H1 (cell line): ENCODE data around the gene ADAMTS17. TPM values are rescaled to one million over a fixed set of nuclear protein-coding genes. Genes with fewer than 3 reads are reported as not detected.

Source experiments
- CTCF ChIA-PET: fragments of 300-600 bp; sonication (Branson Sonifier 250); formaldehyde crosslinking; loops from one replicate; lab custom pipeline; 2021; ENCODE audit not compliant: partially characterized antibody; lab: Charles Lee
- POLR2A ChIA-PET: fragments of 300-600 bp; sonication (Branson Sonifier 250); formaldehyde crosslinking; loops from one replicate; lab custom pipeline; 2021; ENCODE audit warnings: inconsistent platforms; ENCODE audit not compliant: partially characterized antibody; lab: Charles Lee
- DNase-seq, 2 experiments: peaks; one replicate each; pipeline versions ENCODE4 v3.0.0 to v3.0.0-alpha.2; 2010 to 2022; ENCODE audit warnings: low spot score in 2 of 2, low read depth in 1 of 2, mixed read lengths in 1 of 2
- FAIRE-seq: peaks from 2 replicates; lab custom pipeline; 2011; peaks lifted over from hg19 to GRCh38; lab: Jason Lieb, UNC
- H2AFZ ChIP-seq: 2 replicates; pipeline ENCODE4 v1.8.1; 2012; ENCODE audit warnings: low read length, inconsistent platforms
- H2AK5ac ChIP-seq: 2 replicates; pipeline ENCODE4 v1.6.1; 2013; ENCODE audit warnings: low read depth, low read length
- H2BK120ac ChIP-seq: replicated peaks from 2 replicates; pipeline ENCODE3; 2013; ENCODE audit warnings: low read depth, low read length, inconsistent platforms
- H2BK12ac ChIP-seq: 2 replicates; pipeline ENCODE4 v1.6.1; 2013; ENCODE audit warnings: low read depth, low read length
- H2BK15ac ChIP-seq: 2 replicates; pipeline ENCODE4 v1.6.1; 2013; ENCODE audit warnings: low read length
- H2BK20ac ChIP-seq: 2 replicates; pipeline ENCODE4 v1.6.1; 2013; ENCODE audit warnings: low read length
- H2BK5ac ChIP-seq: 2 replicates; pipeline ENCODE4 v1.6.1; 2013; ENCODE audit warnings: low read depth, low read length
- H3K14ac ChIP-seq: 2 replicates; pipeline ENCODE4 v1.6.1; 2013; ENCODE audit warnings: inconsistent platforms; ENCODE audit not compliant: insufficient read length
- H3K18ac ChIP-seq: 2 replicates; pipeline ENCODE4 v1.6.1; 2013; ENCODE audit warnings: low read length; ENCODE audit errors: extremely low read depth
- H3K23ac ChIP-seq: 2 replicates; pipeline ENCODE4 v1.6.1; 2013; ENCODE audit warnings: inconsistent platforms; ENCODE audit not compliant: insufficient read length
- H3K23me2 ChIP-seq: 2 replicates; pipeline ENCODE4 v1.6.1; 2013; ENCODE audit warnings: low read depth, low read length
- H3K27ac ChIP-seq: 2 replicates; pipeline ENCODE4 v1.6.1; 2011; ENCODE audit warnings: low read depth, low read length, inconsistent platforms
- H3K27me3 ChIP-seq, 4 experiments: replicated peaks in 1 of 4; 1 replicate in 1 of 4; 2 replicates in 3 of 4; pipeline versions ENCODE4 v1.6.1 to v1.8.1; 2011 to 2013; ENCODE audit warnings: low read length in 3 of 4, mild to moderate bottlenecking in 3 of 4, inconsistent platforms in 2 of 4, mixed read lengths in 2 of 4, moderate library complexity in 1 of 4; ENCODE audit not compliant: control insufficient read depth in 3 of 4, insufficient read depth in 3 of 4; ENCODE audit errors: extremely low read depth in 1 of 4
- H3K36me3 ChIP-seq, 4 experiments: 2 replicates each; pipeline versions ENCODE4 v1.6.1 to v1.8.1; 2011 to 2013; ENCODE audit warnings: mild to moderate bottlenecking in 4 of 4, low read length in 3 of 4, moderate library complexity in 2 of 4, control low read depth in 1 of 4, inconsistent platforms in 1 of 4; ENCODE audit not compliant: insufficient read depth in 4 of 4, control insufficient read depth in 2 of 4
- H3K4ac ChIP-seq: replicated peaks from 2 replicates; pipeline ENCODE3; 2013; ENCODE audit warnings: low read length, low read depth, mixed read lengths, inconsistent platforms; ENCODE audit not compliant: insufficient read length
- H3K4me1 ChIP-seq, 4 experiments: replicated peaks in 1 of 4; 1 replicate in 1 of 4; 2 replicates in 3 of 4; pipeline versions ENCODE4 v1.6.1 to v1.8.1; 2011 to 2013; ENCODE audit warnings: low read length in 3 of 4, inconsistent platforms in 2 of 4, mixed read lengths in 1 of 4; ENCODE audit not compliant: insufficient read depth in 4 of 4, control insufficient read depth in 3 of 4
- H3K4me2 ChIP-seq, 2 experiments: 2 replicates each; pipeline versions ENCODE4 v1.6.1 to v1.8.1; 2011 to 2013; ENCODE audit warnings: low read depth in 2 of 2, low read length in 2 of 2, control low read depth in 1 of 2, inconsistent platforms in 1 of 2, mild to moderate bottlenecking in 1 of 2; ENCODE audit not compliant: insufficient read depth in 1 of 2
- H3K4me3 ChIP-seq, 4 experiments: fragments of 200-600, 300-600 bp in 1 of 4; sonication (generic), shearing (Covaris generic), sonication (Bioruptor Twin) in 1 of 4; 2 replicates each; pipeline versions ENCODE4 v1.5.1 to v1.8.1; 2011 to 2016; ENCODE audit warnings: low read length in 4 of 4, low read depth in 3 of 4, control low read depth in 2 of 4, inconsistent platforms in 2 of 4, mild to moderate bottlenecking in 2 of 4, mixed read lengths in 1 of 4, moderate library complexity in 1 of 4; ENCODE audit not compliant: insufficient read depth in 2 of 4; ENCODE audit errors: extremely low read depth in 1 of 4
- H3K56ac ChIP-seq: replicated peaks from 2 replicates; pipeline ENCODE3; 2013; ENCODE audit warnings: low read depth, mild to moderate bottlenecking, mixed read lengths, low read length, inconsistent platforms; ENCODE audit not compliant: insufficient read length
- H3K79me1 ChIP-seq: 2 replicates; pipeline ENCODE4 v1.6.1; 2013; ENCODE audit warnings: low read depth, low read length, control low read depth
- H3K79me2 ChIP-seq, 2 experiments: 2 replicates each; pipeline versions ENCODE4 v1.6.1 to v1.8.1; 2012 to 2013; ENCODE audit warnings: low read length in 2 of 2, mild to moderate bottlenecking in 2 of 2, inconsistent platforms in 1 of 2; ENCODE audit not compliant: insufficient read depth in 2 of 2, control insufficient read depth in 1 of 2
- H3K9ac ChIP-seq, 4 experiments: replicated peaks in 1 of 4; 1 replicate in 1 of 4; 2 replicates in 3 of 4; pipeline versions ENCODE4 v1.6.1 to v1.8.1; 2011 to 2013; ENCODE audit warnings: low read depth in 3 of 4, low read length in 3 of 4, control low read depth in 2 of 4, mild to moderate bottlenecking in 2 of 4, moderate library complexity in 2 of 4, inconsistent platforms in 1 of 4; ENCODE audit errors: extremely low read depth in 1 of 4
- H3K9me3 ChIP-seq, 2 experiments: 2 replicates each; pipeline versions ENCODE4 v1.6.1 to v1.8.1; 2012 to 2013; ENCODE audit warnings: mild to moderate bottlenecking in 2 of 2, moderate library complexity in 2 of 2, control low read depth in 1 of 2, inconsistent platforms in 1 of 2, low read depth in 1 of 2, low read length in 1 of 2, mixed read lengths in 1 of 2; ENCODE audit not compliant: insufficient read depth in 2 of 2
- H4K20me1 ChIP-seq, 2 experiments: replicated peaks in 1 of 2; 2 replicates each; pipeline versions ENCODE3 to v1.8.1; 2011 to 2013; ENCODE audit warnings: inconsistent platforms in 2 of 2, low read length in 2 of 2, mild to moderate bottlenecking in 1 of 2; ENCODE audit not compliant: insufficient read depth in 2 of 2, control insufficient read depth in 1 of 2
- H4K5ac ChIP-seq: 2 replicates; pipeline ENCODE4 v1.6.1; 2013; ENCODE audit warnings: low read length, low read depth, mixed read lengths, inconsistent platforms; ENCODE audit not compliant: insufficient read length
- H4K8ac ChIP-seq: 2 replicates; pipeline ENCODE4 v1.8.0; 2013; ENCODE audit warnings: mild to moderate bottlenecking, moderate library complexity, low read length, inconsistent platforms; ENCODE audit not compliant: insufficient read depth; ENCODE audit errors: extremely low read depth
- H4K91ac ChIP-seq: replicated peaks from 2 replicates; pipeline ENCODE3; 2013; ENCODE audit warnings: low read length, mixed read lengths, inconsistent platforms; ENCODE audit not compliant: insufficient read length
- SP2 ChIP-seq: IDR thresholded peaks from 2 replicates; pipeline ENCODE4 v1.6.1; 2012; ENCODE audit warnings: mild to moderate bottlenecking, low read length, inconsistent platforms
- WGBS, 2 experiments: shearing (Covaris generic) in 1 of 2; methylation state at CpG; one replicate each; pipeline versions ENCODE4 v1.1.6 to v1.1.7; 2013 to 2015; ENCODE audit warnings: low lambda C conversion rate in 2 of 2, mixed read lengths in 2 of 2, inconsistent platforms in 1 of 2, low coverage in 1 of 2, missing lambda C conversion rate in 1 of 2; ENCODE audit not compliant: insufficient replicate concordance in 2 of 2, insufficient coverage in 1 of 2, insufficient read length in 1 of 2; ENCODE audit errors: extremely low coverage in 1 of 2, missing lambda C conversion rate in 1 of 2; 5-methylcytosine and 5-hydroxymethylcytosine counted together
- polyA plus RNA-seq, 7 experiments: library from polyadenylated mRNA; depleted of rRNA in 3 of 7; stranded (reverse) in 5 of 7; unstranded in 2 of 7; fragments of >200 nt in 5 of 7; fragments of 200-250 nt in 2 of 7; gene quantifications; 1 replicate in 5 of 7; 2 replicates in 1 of 7; 4 replicates in 1 of 7; pipeline versions ENCODE4 v1.2.1 to v1.2.3, GENCODE V29; 2011 to 2013; ENCODE audit warnings: missing spikeins in 2 of 7, mixed read lengths in 2 of 7
- total RNA-seq: library from RNA; stranded (reverse); fragmentation: NEBNext Ultra II Directional; extraction: Animal tissue kit (Norgen Biotek cat#: 25700); gene quantifications from 2 replicates; pipeline ENCODE4 v1.2.1, GENCODE V29; 2021

ADAMTS17 gene
- total and polyA plus RNA-seq, 2 of the 8 experiments (the other 6 are each of a cell fraction or from before 2014, with no cell fraction given): 0.51 to 1.7 TPM

DNA sequence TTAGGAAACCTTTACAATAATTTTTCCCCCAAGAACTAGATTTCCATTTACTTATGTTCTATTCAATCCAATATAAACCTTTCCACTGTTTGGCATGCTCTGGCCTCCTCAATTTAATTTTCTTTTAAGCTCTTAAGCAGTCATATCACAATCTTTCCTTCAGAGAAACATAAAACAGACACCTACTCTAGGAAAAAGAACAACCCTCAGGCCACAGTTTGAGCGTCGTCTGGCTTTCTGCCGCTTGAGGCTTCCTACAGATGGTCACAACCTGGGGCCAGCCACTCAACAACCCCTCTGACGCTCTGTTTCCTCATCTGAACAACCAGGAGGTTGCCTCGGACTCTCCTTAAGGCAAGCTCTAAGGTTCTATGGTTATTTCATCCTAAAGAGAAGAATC lies 143.3 kb downstream of the ADAMTS17 start:
- no peak overlapping the region for H2AFZ ChIP-seq
- ChIA-PET CTCF (interaction anchor here (0.6 to 1.0 kb wide), 2 partner anchors 22 to 65 kb away, joined by 3 to 8 read pairs; no protein-coding TSS in a partner anchor), POLR2A (no interaction called here)
- no peak overlapping the region for H2AK5ac ChIP-seq
- FAIRE-seq (no peak), DNase-seq (no peak)
- no peaks in the 10 kb centered on the region for H3K9me3 ChIP-seq
- no peak overlapping the region for H3K4me3 ChIP-seq
- no peak overlapping the region for H3K18ac ChIP-seq
- no peak overlapping the region for H4K5ac ChIP-seq
- H4K8ac ChIP-seq: no peak overlapping the region
- H3K9ac ChIP-seq: no peak overlapping the region
- H3K23ac ChIP-seq: no peak overlapping the region
- TF ChIP-seq SP2: no peak
- H3K79me1 ChIP-seq: no peaks in the 10 kb centered on the region
- H2BK12ac ChIP-seq: no peak overlapping the region
- H3K56ac ChIP-seq: no peak overlapping the region
- 88% methylated on average over 5 of the region's 5 CpGs; no CpG with 5 or more reads in 1 of the 2 experiments for WGBS, 2 experiments
- no peak overlapping the region for H3K27ac ChIP-seq
- H2BK5ac ChIP-seq: no peak overlapping the region
- H3K27me3 ChIP-seq: no peaks in the 10 kb centered on the region
- H3K23me2 ChIP-seq: no peaks in the 10 kb centered on the region
- peaks cover 0 to 6% (median 1%) of the 10 kb centered on the region in 4 experiments; a peak in 2 of 7 replicates for H3K4me1 ChIP-seq
- no peaks in the 10 kb centered on the region for H3K36me3 ChIP-seq
- H2BK15ac ChIP-seq: no peak overlapping the region
- no peaks in the 10 kb centered on the region for H4K20me1 ChIP-seq
- H3K79me2 ChIP-seq: no peaks in the 10 kb centered on the region
- no peak overlapping the region for H3K14ac ChIP-seq
- H2BK20ac ChIP-seq: no peak overlapping the region
- no peak overlapping the region for H3K4ac ChIP-seq
- H3K4me2 ChIP-seq: no peak overlapping the region
- no peak overlapping the region for H2BK120ac ChIP-seq
- no peak overlapping the region for H4K91ac ChIP-seq
